ENCODE data around the gene RPL36A. TPM values are rescaled to one million over a fixed set of nuclear protein-coding genes. Genes with fewer than 3 reads are reported as not detected.
A peak's percentile ranks its signal among the peaks of the same experiment; 100 is the strongest.

RPL36A gene
- total RNA-seq, 1 experiment from 2014 or later: 1,626 TPM

DNA sequence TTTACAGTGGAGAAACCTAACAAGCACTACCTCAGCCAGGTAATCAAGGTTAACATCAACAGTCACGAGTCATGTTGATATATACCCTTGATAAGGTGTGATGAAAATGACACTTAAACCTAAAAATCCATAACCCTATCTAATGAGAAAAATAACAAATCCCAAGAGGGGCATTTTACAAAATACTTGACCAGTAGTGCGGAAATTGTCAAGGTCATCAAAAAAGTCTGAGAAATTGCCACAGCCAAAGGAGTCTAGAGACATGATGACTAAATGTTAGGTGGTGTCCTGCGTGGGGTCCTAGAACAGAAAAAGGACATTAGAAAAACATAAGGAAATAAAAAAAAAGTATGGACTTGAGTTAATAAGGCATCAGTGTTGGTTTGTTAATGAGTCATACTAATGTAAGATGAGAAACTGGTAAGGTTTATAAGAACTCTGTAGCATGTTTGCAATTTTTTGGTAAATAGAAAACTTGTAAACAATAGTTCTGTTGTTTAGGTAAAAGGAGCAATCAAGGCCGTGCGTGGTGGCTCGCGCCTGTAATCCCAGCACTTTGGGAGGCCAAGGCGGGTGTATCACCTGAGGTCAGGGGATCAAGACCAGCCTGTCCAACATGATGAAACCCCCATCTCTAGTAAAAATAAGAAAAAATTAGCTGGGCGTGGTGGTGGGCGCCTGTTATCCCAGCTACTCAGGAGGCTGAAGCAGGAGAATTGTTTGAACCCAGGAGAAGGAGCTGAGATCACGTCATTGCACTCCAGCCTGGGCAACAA lies 2.9 kb downstream of the RPL36A start:
- peak; percentile 10 for DNase-seq (ENCODE audit: low read depth)

DNA sequence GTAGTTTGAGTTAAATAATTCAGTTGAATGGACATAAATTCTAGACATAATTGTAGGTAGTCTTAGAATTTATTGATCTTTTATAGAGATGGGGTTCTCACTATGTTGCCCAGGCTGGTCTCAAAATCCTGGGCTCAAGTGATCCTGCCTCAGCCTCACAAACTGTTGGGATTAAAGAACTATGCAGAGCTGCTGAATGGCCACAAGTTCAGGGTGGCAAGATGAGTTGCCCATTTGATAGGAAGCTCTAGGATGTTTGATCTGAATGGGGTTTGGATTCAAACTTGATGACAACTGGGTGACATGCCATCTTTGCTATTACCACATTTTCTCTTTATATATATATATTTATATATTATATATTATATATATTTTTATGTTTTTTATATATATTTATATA lies 3.6 kb downstream of the RPL36A start:
- no peak for DNase-seq (ENCODE audit: low read depth)

- no peak for DNase-seq (ENCODE audit: low read depth)
Measured at GRCh38 chrX:101395789-101396188, 5.0 kb downstream of the RPL36A start.

GRCh38 chrX:101397779-101398178 lies 7.0 kb downstream of the RPL36A start:
- peak; percentile 61 for DNase-seq (ENCODE audit: low read depth)

DNA sequence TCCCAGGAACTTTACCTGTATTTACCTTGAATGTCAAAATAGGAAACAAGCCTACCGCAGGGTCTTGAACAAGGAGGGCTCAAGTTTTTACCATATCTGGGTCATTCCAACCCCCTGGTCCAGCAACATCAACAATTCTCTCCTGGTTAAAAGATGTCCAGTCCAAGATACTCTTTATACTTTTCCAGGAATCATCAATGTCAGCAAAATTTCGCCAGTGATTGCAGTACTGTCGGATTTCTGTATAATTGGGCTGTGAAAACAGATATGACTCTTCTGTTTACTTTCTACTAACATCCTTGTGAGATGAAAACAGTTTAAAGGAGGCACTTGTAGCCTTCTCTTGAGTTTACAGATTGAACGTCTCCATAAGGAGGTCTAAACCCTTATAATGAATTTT lies 7.9 kb downstream of the RPL36A start:
- no peak for DNase-seq (ENCODE audit: low read depth)

DNA sequence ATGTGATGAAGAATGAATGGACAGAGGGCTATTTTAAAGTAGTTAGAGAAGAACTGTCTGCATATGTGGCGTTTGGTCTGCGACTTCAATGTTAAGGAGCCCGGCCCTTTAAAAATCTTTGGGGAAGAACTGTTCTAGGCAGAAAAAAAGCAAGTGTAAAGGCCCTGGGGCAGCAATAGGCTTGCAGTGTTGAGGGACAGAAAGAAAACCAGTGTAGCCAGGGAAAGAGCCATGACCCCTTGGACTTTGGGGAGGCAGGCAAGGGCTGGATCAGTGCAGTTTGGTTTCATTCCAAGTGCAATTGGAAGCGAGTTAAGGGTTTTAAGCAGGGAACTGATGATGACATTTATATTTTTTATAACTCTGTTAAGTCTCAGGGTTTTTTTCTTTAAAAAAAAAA lies 9.0 kb downstream of the RPL36A start:
- no peak for DNase-seq (ENCODE audit: low read depth)

DNA sequence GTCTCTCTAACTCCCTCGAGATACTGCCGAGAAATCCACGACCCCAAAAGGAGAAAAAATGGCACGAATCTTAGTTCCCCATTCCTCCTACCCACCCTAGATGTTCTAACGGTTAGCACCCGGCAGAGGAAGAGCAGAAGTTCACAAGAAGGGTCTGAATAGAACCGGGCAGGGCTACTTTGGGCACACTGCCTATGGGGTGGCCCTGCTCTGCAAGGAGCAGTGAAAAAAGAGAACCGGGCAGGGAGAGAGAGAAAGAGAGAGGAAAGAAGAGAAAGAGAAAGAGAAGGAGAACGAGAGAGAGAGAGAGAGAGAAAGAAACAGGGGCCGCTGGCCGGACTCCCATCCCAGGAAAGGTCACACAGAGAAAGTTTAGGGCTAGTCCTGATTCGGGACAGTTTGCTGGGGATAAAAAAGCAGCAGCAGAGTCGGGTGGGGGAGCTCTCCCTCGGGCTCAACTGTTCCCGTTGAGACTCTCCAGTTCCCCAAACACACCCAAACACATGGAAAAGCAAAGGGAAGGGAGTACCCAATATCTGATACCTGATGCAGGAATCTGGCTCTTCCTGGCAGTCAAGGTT lies 16.4 kb downstream of the RPL36A start:
- DNase-seq (ENCODE audit: low read depth): no peak

DNA sequence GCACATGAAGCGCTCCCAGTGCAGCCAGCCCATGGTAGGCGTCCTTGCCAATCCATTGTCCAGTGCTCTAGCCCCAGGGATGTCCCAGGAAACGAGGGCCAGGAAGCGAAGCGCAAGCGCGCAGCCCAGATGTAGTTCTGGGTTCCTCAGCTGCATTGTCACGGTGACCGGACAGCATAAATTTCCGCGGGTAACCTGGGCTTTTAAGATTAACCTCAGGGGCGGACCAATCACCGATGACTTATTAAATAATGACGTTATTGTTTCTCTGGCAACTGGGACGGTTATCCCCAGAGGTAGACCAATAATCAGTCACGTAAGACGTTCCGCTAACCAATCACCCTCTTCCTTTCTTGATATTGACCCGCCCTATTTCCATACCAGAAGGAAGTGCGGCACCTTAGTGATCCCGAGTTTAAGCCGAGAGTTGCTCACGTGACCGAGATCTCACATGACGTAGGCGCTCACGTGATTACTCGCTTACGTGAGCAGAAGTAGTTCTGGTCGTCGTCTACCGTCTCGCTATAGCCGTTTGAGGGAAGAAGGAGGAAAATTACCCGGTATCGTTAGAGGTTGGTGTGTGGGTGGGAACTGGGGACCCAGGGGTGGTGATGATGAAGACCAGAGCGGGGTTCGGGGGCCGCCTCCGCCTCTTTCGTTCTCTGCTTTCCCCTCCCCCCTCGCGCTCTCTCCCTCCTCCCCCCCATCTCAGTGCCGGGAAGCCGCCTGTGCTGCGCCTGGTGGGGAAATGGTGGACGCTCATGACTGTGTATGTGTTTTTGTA lies 17.1 kb downstream of the RPL36A start, which contains the start of the genes GLA and HNRNPH2:
GLA (minus strand) TSS at position 178 of the 784 bp plus-strand sequence; CDS start at position 156, 22 bp downstream.
HNRNPH2 (plus strand) TSS at position 475 of the 784 bp plus-strand sequence. CDS start 3,767 bp downstream, outside the sequence.
- DNase-seq (ENCODE audit: low read depth): peak; percentile 99

- no peak for DNase-seq (ENCODE audit: low read depth)
Measured at GRCh38 chrX:101408532-101408841, 17.7 kb downstream of the RPL36A start.

- no peak for DNase-seq (ENCODE audit: low read depth)
Measured at GRCh38 chrX:101409043-101409442, 18.2 kb downstream of the RPL36A start.

DNA sequence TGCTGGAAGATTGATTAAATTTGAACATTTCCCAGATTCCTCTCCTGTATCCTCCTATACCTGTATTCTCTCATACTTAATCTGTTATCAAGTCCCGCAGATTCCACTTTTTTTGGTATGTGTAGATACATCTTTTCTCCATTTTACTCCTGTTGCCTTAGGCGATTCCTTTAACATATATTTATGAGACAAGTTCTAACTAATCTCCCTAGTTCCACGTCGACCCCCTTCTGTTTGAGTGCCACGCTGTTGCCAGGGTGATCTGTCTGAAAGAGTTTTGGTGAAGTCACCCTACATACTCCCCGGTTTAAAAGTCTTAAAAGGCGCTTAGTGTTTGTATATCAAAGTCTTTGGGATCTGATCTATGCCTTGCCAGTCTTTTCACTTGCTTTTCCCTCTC lies 19.6 kb downstream of the RPL36A start:
- DNase-seq (ENCODE audit: low read depth): no peak

DNA sequence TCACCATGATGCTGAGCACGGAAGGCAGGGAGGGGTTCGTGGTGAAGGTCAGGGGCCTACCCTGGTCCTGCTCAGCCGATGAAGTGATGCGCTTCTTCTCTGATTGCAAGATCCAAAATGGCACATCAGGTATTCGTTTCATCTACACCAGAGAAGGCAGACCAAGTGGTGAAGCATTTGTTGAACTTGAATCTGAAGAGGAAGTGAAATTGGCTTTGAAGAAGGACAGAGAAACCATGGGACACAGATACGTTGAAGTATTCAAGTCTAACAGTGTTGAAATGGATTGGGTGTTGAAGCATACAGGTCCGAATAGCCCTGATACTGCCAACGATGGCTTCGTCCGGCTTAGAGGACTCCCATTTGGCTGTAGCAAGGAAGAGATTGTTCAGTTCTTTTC lies 21.2 kb downstream of the RPL36A start:
- DNase-seq (ENCODE audit: low read depth): no peak

- DNase-seq (ENCODE audit: low read depth): peak; percentile 80
Measured at GRCh38 chrX:101415180-101416145, 24.7 kb downstream of the RPL36A start.

DNA sequence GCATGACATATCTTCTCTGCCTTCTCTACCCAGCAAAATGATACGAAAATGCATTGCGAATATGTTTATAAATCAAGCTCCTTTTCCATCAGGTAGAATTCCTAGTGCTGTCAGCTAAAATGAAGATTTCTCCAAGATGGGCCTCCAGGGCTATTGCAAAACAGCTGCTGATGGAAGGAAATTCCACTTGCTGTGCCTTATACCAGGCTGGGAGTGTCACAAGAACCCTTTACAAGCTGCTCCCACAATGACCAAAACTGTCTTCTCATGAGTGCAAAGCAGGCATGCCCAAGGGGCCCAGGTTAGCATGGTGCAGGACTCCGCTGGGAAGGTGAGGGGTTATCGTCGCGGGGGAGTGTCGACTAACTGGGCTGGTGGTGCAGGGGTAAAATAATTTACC lies 25.9 kb downstream of the RPL36A start:
- DNase-seq (ENCODE audit: low read depth): no peak

GRCh38 chrX:101417190-101417589 lies 26.4 kb downstream of the RPL36A start:
- DNase-seq (ENCODE audit: low read depth): no peak

DNA sequence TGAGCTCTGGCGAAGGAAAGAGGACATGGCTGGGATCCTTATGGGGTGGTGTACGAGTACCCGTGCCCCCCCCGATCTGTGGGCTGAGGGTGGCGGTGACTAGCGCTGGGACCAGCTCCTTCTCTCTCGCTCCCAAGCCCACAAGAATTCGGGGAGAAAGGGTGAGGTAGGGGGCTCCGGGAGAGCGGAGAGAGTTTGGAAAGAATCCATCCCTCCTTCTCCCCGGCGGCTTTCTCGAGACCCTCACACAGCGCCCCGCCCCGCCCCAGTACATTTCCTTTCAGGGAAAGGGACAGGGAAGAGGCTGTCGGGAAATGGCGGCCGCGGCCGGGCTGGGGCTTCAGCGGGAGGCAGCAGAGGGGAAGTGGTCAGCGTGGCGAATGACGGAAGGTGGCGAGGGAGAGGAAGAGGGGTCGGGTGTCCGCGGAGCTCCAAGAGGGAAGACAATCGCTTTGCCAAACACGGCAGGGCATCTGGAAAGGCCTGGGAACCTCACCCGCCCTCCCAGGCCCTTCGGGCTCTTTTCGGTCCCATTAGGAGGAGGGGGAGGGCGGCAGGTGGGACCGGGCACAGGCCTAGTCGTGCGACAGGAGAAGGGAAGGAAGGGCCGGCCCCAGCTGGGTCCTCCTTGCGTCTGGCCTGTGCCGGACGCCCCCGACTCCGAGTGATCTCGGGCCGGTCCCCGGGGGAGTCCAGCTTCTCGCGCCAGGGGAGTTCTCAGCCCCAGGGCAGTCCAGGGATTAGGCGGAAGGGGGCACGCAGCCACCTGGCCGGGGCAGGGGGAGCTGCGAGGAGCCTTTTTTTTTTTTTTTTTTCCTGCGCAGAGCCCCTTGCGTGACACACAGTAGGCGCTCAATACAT lies 27.4 kb downstream of the RPL36A start:
- peak; percentile 49 for DNase-seq (ENCODE audit: low read depth)

- DNase-seq (ENCODE audit: low read depth): no peak
Measured at GRCh38 chrX:101419489-101419888, 28.7 kb downstream of the RPL36A start.

- DNase-seq (ENCODE audit: low read depth): no peak
Measured at GRCh38 chrX:101427954-101428353, 37.1 kb downstream of the RPL36A start.

DNA sequence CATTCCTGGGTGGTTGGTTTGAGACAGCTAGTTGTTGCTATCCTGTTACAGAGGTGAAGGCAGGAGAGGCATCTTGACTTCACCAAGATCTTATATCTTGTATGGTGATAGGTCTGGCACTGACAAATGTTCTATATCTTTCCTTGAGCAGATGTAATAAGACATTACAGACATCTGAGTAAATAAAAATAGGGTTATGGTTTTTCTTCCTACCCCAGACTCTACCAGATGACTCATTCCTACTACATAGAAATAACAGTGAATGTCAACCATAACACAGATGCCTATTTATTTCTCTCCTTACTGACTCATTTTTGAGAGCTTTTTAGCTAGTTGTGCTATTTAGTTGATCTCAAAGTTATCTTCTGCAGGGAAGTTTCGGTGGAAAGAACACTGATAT lies 39.1 kb downstream of the RPL36A start:
- DNase-seq (ENCODE audit: low read depth): peak; percentile 69

GRCh38 chrX:101430457-101431078 lies 39.8 kb downstream of the RPL36A start:
- DNase-seq (ENCODE audit: low read depth): peak; percentile 73
